Sigmoid colon (tissue), 4 donors: ENCODE data around the gene DNAAF5.

Experiments
- EP300 ChIP-seq, 4 donors: sonication (generic); formaldehyde crosslinking; IDR thresholded peaks; one replicate each; pipeline ENCODE4 v1.6.1; 2017; ENCODE audit warnings: antibody characterized with exemption in 4 of 4
- POLR2A ChIP-seq, 2 donors: fragments of 450-650 bp; IDR thresholded peaks; one replicate each; pipeline ENCODE4 v1.6.1; 2016; ENCODE audit warnings: antibody characterized with exemption in 2 of 2, mild to moderate bottlenecking in 2 of 2, moderate library complexity in 2 of 2
- POLR2AphosphoS5 ChIP-seq, 4 donors: sonication (generic); formaldehyde crosslinking; IDR thresholded peaks; one replicate each; pipeline ENCODE4 v1.6.1; 2017; ENCODE audit warnings: antibody characterized with exemption in 4 of 4
- TF ChIP-seq, protein P1 (sequence below), 4 experiments: fragments of 450-650 bp in 3 of 4; fragments of 200-600 bp in 1 of 4; IDR thresholded peaks; one replicate each; pipeline ENCODE4 v1.5.1; 2016 to 2019; ENCODE audit warnings: antibody characterized with exemption in 4 of 4, mild to moderate bottlenecking in 3 of 4, moderate library complexity in 2 of 4

DNA sequence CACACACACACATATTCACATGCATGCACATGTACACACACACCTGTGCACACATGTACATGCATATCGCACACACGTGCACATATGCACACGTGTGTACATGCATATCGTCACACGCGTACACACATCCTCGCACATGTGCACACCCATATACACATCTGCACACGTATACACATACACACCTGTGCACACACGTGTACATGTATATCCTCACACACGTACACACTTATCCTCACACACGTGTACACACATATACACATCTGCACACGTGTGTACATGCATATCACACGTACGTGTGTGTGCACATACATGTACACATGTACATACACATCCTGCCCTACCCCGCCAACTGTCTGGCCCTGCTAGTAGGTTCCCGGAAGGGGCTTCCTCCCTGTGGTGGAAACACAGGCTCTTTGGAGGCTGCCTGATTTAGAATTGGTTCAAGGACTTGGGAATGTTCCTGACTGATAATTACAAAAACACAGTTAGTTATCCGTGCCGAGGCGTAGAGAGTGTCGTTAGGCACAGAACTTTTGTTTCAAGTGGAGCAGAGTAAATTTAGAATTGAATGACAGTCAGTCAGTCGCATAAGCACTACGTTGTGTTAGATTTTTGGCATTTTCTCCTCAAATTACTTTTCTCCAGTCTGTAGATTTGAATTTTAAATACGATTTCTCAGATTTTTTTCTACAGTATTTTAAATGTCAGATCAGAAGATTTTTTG, 19.1 kb downstream of the DNAAF5 start:
- TF ChIP-seq POLR2AphosphoS5 (IDR thresholded peaks at IDR 0.05) (no peak), EP300 (IDR thresholded peaks at IDR 0.05) (no peak), POLR2A (IDR thresholded peaks at IDR 0.05) (no peak)
- TF ChIP-seq, protein P1, sequence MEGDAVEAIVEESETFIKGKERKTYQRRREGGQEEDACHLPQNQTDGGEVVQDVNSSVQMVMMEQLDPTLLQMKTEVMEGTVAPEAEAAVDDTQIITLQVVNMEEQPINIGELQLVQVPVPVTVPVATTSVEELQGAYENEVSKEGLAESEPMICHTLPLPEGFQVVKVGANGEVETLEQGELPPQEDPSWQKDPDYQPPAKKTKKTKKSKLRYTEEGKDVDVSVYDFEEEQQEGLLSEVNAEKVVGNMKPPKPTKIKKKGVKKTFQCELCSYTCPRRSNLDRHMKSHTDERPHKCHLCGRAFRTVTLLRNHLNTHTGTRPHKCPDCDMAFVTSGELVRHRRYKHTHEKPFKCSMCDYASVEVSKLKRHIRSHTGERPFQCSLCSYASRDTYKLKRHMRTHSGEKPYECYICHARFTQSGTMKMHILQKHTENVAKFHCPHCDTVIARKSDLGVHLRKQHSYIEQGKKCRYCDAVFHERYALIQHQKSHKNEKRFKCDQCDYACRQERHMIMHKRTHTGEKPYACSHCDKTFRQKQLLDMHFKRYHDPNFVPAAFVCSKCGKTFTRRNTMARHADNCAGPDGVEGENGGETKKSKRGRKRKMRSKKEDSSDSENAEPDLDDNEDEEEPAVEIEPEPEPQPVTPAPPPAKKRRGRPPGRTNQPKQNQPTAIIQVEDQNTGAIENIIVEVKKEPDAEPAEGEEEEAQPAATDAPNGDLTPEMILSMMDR (IDR thresholded peaks at IDR 0.05): no peak
